Endothelial cell of umbilical vein (primary cell): Measurements from ENCODE around the gene PCGF3. TPM values are rescaled to one million over a fixed set of nuclear protein-coding genes. Genes with fewer than 3 reads are reported as not detected.
A peak's percentile ranks its signal among the peaks of the same experiment; 100 is the strongest.

Source experiments
- BruUV-seq: library from RNA; stranded (reverse); fragments of 400-500 nt; replicated peaks from 2 replicates; lab custom pipeline; 2021; lab: Mats Ljungman, UMichigan
- CTCF ChIA-PET: fragments of 300-600, 350-600 bp; sonication (Branson Sonifier 250); formaldehyde crosslinking; loops from one replicate; lab custom pipeline; 2021; ENCODE audit warnings: antibody characterized with exemption, inconsistent platforms; lab: Charles Lee
- POLR2A ChIA-PET: fragments of 300-600, 350-600 bp; sonication (Branson Sonifier 250); formaldehyde crosslinking; loops from one replicate; lab custom pipeline; 2021; ENCODE audit warnings: antibody characterized with exemption, inconsistent platforms; lab: Charles Lee
- DNase-seq: peaks from one replicate; pipeline ENCODE4 v3.0.0-alpha.2; 2011; ENCODE audit warnings: low read depth, low spot score
- FAIRE-seq: peaks from 2 replicates; lab custom pipeline; 2011; peaks lifted over from hg19 to GRCh38; lab: Jason Lieb, UNC
- H2AFZ ChIP-seq: 2 replicates; pipeline ENCODE4 v1.6.0; 2012; ENCODE audit warnings: low read depth, low read length, control low read depth, inconsistent platforms
- H3K27ac ChIP-seq: 2 replicates; pipeline ENCODE4 v1.5.1; 2011; ENCODE audit warnings: low read depth, mild to moderate bottlenecking, control low read depth, low read length, moderate library complexity; ENCODE audit not compliant: insufficient read depth
- H3K27me3 ChIP-seq, 2 experiments: 2 replicates each; pipeline versions ENCODE4 v1.6.0 to v1.6.1; 2011; ENCODE audit warnings: low read length in 2 of 2, mixed read lengths in 1 of 2; ENCODE audit not compliant: control insufficient read depth in 2 of 2, insufficient read depth in 2 of 2
- H3K36me3 ChIP-seq, 2 experiments: 2 replicates in 1 of 2; 3 replicates in 1 of 2; pipeline ENCODE4 v1.5.1; 2011; ENCODE audit warnings: low read length in 2 of 2, mild to moderate bottlenecking in 1 of 2, moderate library complexity in 1 of 2; ENCODE audit not compliant: control insufficient read depth in 2 of 2, insufficient read depth in 2 of 2; ENCODE audit errors: extremely low read depth in 1 of 2
- H3K4me1 ChIP-seq: 3 replicates; pipeline ENCODE4 v1.5.1; 2011; ENCODE audit warnings: mild to moderate bottlenecking, low read length; ENCODE audit not compliant: control insufficient read depth, insufficient read depth; ENCODE audit errors: extremely low read depth
- H3K4me2 ChIP-seq: 2 replicates; pipeline ENCODE4 v1.6.1; 2011; ENCODE audit warnings: low read length, control low read depth, mixed read lengths; ENCODE audit not compliant: insufficient read depth
- H3K4me3 ChIP-seq, 3 experiments: fragments of 200-600 bp in 1 of 3; sonication (generic), shearing (Covaris generic) in 1 of 3; replicated peaks in 1 of 3; 2 replicates each; pipeline ENCODE4 v1.5.1; 2011 to 2016; ENCODE audit warnings: control low read depth in 3 of 3, low read length in 3 of 3, mild to moderate bottlenecking in 2 of 3, inconsistent platforms in 1 of 3, low read depth in 1 of 3, moderate library complexity in 1 of 3; ENCODE audit not compliant: insufficient read depth in 1 of 3
- H3K79me2 ChIP-seq: 2 replicates; pipeline ENCODE4 v1.6.0; 2012; ENCODE audit warnings: low read length, inconsistent platforms; ENCODE audit not compliant: control insufficient read depth, insufficient read depth
- H3K9ac ChIP-seq: replicated peaks from 2 replicates; pipeline ENCODE3; 2011; ENCODE audit warnings: low read length, control low read depth; ENCODE audit not compliant: insufficient read depth; ENCODE audit errors: extremely low read depth
- H3K9me1 ChIP-seq: replicated peaks from 3 replicates; pipeline ENCODE4 v1.6.0; 2011; ENCODE audit warnings: mild to moderate bottlenecking, low read length; ENCODE audit not compliant: control insufficient read depth, insufficient read depth; ENCODE audit errors: extremely low read depth
- H3K9me3 ChIP-seq: replicated peaks from 2 replicates; pipeline ENCODE4 v1.5.1; 2012; ENCODE audit warnings: low read length, inconsistent platforms; ENCODE audit not compliant: control insufficient read depth, insufficient read depth
- H4K20me1 ChIP-seq: replicated peaks from 2 replicates; pipeline ENCODE3; 2011; ENCODE audit warnings: mild to moderate bottlenecking, low read length; ENCODE audit not compliant: control insufficient read depth, insufficient read depth; ENCODE audit errors: extremely low read depth
- CTCF ChIP-seq, 2 donors: IDR thresholded peaks; 1 replicate in 1 of 2; 2 replicates in 1 of 2; pipeline ENCODE4 v1.5.1; 2011; ENCODE audit warnings: low read length in 2 of 2, mild to moderate bottlenecking in 2 of 2, moderate library complexity in 2 of 2, control low read depth in 1 of 2, inconsistent platforms in 1 of 2, low read depth in 1 of 2; ENCODE audit not compliant: insufficient read depth in 1 of 2; ENCODE audit errors: extremely low read depth in 1 of 2
- EZH2 ChIP-seq: IDR thresholded peaks from 2 replicates; pipeline ENCODE4 v1.6.1; 2012; ENCODE audit warnings: borderline replicate concordance, low read depth, mild to moderate bottlenecking, moderate library complexity, low read length, inconsistent platforms; ENCODE audit not compliant: severe bottlenecking
- FOS ChIP-seq: IDR thresholded peaks from 2 replicates; pipeline ENCODE4 v1.6.1; 2011; ENCODE audit warnings: mild to moderate bottlenecking, low read length, moderate library complexity, borderline replicate concordance; ENCODE audit not compliant: insufficient read depth
- GATA2 ChIP-seq: IDR thresholded peaks from 2 replicates; pipeline ENCODE4 v1.7.0; 2011; ENCODE audit warnings: low read depth, mild to moderate bottlenecking, moderate library complexity, mixed read lengths, low read length; ENCODE audit not compliant: insufficient read length, insufficient read depth
- MYC ChIP-seq: IDR thresholded peaks from one replicate; pipeline ENCODE4 v1.6.1; 2011; ENCODE audit warnings: mild to moderate bottlenecking, low read depth, low read length
- POLR2A ChIP-seq: IDR thresholded peaks from 2 replicates; pipeline ENCODE4 v1.6.1; 2012; ENCODE audit warnings: low read depth, mild to moderate bottlenecking, control low read depth, low read length
- POLR2AphosphoS5 ChIP-seq: IDR thresholded peaks from 2 replicates; pipeline ENCODE4 v1.6.1; 2012; ENCODE audit warnings: low read depth, mild to moderate bottlenecking, control low read depth, low read length, moderate library complexity; ENCODE audit not compliant: insufficient read depth
- dilution Hi-C: fragments of 300-500 bp; cut with MboI; formaldehyde crosslinking; loops from one replicate; pipeline ENCODE4 v1.15.0; 2019; ENCODE audit warnings: low sequenced_read_pairs; ENCODE audit not compliant: extremely low pct_ligation_motif_present
- intact Hi-C: fragments of 100-400 bp; cut with micrococcal nuclease; formaldehyde crosslinking; loops from one replicate; pipeline ENCODE4 v1.10.0; 2022
- polyA plus RNA-seq, 4 experiments: library from polyadenylated mRNA; depleted of rRNA in 3 of 4; stranded (reverse) in 3 of 4; unstranded in 1 of 4; fragments of >200 nt; gene quantifications; 2 replicates each; pipeline versions ENCODE4 v1.2.1 to v1.2.3, GENCODE V29; 2011 to 2012; ENCODE audit warnings: missing spikeins in 1 of 4
- total RNA-seq: library from RNA; stranded (reverse); gene quantifications from 2 replicates; pipeline ENCODE4 v1.2.3, GENCODE V29; 2021
- TF ChIP-seq, protein P1 (sequence below): IDR thresholded peaks from 2 replicates; pipeline ENCODE4 v1.6.1; 2011; ENCODE audit not compliant: insufficient read depth, insufficient read length

PCGF3 gene
- total and polyA plus RNA-seq, 2 donors (not counting 3 experiments of a cell fraction or from before 2014, with no cell fraction given), result 70.2 to 91.8 TPM

DNA sequence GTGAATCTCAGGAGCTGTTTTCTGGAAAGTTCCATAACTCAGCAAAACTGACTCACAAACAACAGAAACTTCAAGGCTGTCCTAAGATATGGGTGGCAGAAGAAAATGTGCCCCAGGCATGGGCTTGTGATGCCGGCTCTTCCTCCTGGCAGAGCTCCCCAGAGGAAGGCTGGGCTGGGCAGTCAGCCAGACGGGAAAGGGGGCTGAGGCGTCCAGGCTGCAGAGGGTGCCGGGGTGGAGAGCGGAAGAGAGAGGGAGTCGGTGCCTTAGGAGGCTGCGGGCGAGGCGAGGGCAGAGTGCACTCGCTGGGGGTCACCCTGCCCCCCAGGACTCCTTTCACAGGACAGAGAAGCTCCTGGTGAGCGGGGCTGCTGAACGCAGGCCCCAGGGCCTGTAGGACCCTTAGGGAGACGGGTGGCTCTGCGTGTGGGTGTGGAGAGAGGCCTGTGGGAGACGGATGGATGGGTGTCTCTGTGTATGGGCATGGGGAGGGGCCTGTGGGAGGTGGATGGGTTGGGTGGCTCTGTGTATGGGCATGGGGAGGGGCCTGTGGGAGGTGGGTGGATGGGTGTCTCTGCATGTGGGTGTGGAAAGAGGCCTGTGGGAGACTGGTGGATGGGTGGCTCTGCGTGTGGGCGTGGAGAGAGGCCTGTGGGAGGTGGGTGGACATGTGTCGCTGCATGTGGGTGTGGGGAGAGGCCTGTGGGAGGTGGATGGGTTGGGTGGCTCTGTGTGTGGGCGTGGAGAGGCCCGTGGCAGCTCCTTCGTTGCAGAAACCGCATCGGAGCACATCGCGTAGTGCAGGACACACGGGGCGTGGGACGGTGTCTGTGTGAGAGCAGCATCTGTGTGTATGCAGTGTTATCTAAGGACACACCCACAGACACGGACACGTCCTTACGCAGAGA lies 15.9 kb downstream of the PCGF3 start:
- POLR2A ChIA-PET, result no interaction called here
- intact Hi-C loops, result no loop called here
- H3K4me3 ChIP-seq, result no peak overlapping the region
- no peak overlapping the region for H3K9ac ChIP-seq
- peaks cover 4 to 7% of the 10 kb centered on the region in 2 experiments for H3K36me3 ChIP-seq
- CTCF ChIA-PET, result interaction anchor here (0.5 to 0.9 kb wide), 2 partner anchors 34 to 74 kb away, joined by 3 read pairs; no protein-coding TSS in a partner anchor
- H3K9me3 ChIP-seq, result no peaks in the 10 kb centered on the region
- DNase-seq (peak; percentile 53), FAIRE-seq (no peak)
- H3K4me2 ChIP-seq, result no peak overlapping the region
- dilution Hi-C loops, result no loop called here
- no peaks in the 10 kb centered on the region for H4K20me1 ChIP-seq
- no TSS peak for BruUV-seq
- H3K4me1 ChIP-seq, result peaks cover 17% of the 10 kb centered on the region
- peaks cover 85% of the 10 kb centered on the region for H3K79me2 ChIP-seq
- TF ChIP-seq MYC (no peak), EZH2 (no peak), POLR2AphosphoS5 (no peak), GATA2 (no peak), FOS (no peak), CTCF (IDR thresholded peaks at IDR 0.05; ENCODE audit: extremely low read depth in 1 of 2, insufficient read depth in 1 of 2, low read depth in 1 of 2, low read length in 2 of 2) (no peak), POLR2A (no peak)
- TF ChIP-seq, protein P1, sequence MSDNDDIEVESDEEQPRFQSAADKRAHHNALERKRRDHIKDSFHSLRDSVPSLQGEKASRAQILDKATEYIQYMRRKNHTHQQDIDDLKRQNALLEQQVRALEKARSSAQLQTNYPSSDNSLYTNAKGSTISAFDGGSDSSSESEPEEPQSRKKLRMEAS, result no peak
- H3K27me3 ChIP-seq, result no peaks in the 10 kb centered on the region
- no peak overlapping the region for H3K27ac ChIP-seq
- no peak overlapping the region for H2AFZ ChIP-seq
- H3K9me1 ChIP-seq, result no peaks in the 10 kb centered on the region
